Suprapubic skin (tissue), 4 donors: Measurements from ENCODE around the gene ZFR2.

Source experiments
- CTCF ChIP-seq, 2 donors: fragments of 200-600 bp in 1 of 2; fragments of 450-650 bp in 1 of 2; sonication (generic) in 1 of 2; IDR thresholded peaks; one replicate each; pipeline ENCODE4 v1.5.1; 2016 to 2019; ENCODE audit warnings: antibody characterized with exemption in 2 of 2, mild to moderate bottlenecking in 1 of 2, moderate library complexity in 1 of 2
- EP300 ChIP-seq: sonication (generic); formaldehyde crosslinking; IDR thresholded peaks from one replicate; pipeline ENCODE4 v1.6.1; 2017; ENCODE audit warnings: antibody characterized with exemption
- POLR2A ChIP-seq, 2 donors: fragments of 450-650 bp; IDR thresholded peaks; one replicate each; pipeline ENCODE4 v1.6.1; 2017; ENCODE audit warnings: antibody characterized with exemption in 2 of 2, mild to moderate bottlenecking in 2 of 2, moderate library complexity in 2 of 2
- POLR2AphosphoS5 ChIP-seq, 3 donors: sonication (generic); formaldehyde crosslinking; IDR thresholded peaks; one replicate each; pipeline ENCODE4 v1.6.1; 2017; ENCODE audit warnings: antibody characterized with exemption in 3 of 3

- TF ChIP-seq POLR2AphosphoS5 (IDR thresholded peaks at IDR 0.05): no peak
- no peak for TF ChIP-seq EP300
- no peak for TF ChIP-seq CTCF (IDR thresholded peaks at IDR 0.05)
- no peak for TF ChIP-seq POLR2A (IDR thresholded peaks at IDR 0.05)
These were observed 39.6 kb upstream of the ZFR2 start for GRCh38 chr19:3908266-3909054.
